Ishikawa (cell line): ENCODE data around the gene TRAPPC3L.

Experiments
- CEBPB ChIP-seq: IDR thresholded peaks from 2 replicates; pipeline ENCODE4 v1.6.1; 2012
- CREB1 ChIP-seq: IDR thresholded peaks from 2 replicates; pipeline ENCODE4 v1.6.1; 2012; ENCODE audit warnings: low read depth
- EGR1 ChIP-seq: IDR thresholded peaks from 2 replicates; pipeline ENCODE4 v1.6.1; 2012
- EP300 ChIP-seq: IDR thresholded peaks from 2 replicates; pipeline ENCODE4 v1.6.1; 2012; ENCODE audit warnings: borderline replicate concordance
- FOXM1 ChIP-seq: IDR thresholded peaks from 2 replicates; pipeline ENCODE4 v1.6.1; 2012; ENCODE audit warnings: low read depth, borderline replicate concordance
- MAX ChIP-seq: IDR thresholded peaks from 2 replicates; pipeline ENCODE4 v1.6.1; 2012
- NFIC ChIP-seq: IDR thresholded peaks from 2 replicates; pipeline ENCODE4 v1.6.1; 2012
- RAD21 ChIP-seq: IDR thresholded peaks from 2 replicates; pipeline ENCODE4 v1.6.1; 2012; ENCODE audit warnings: low read depth
- REST ChIP-seq: IDR thresholded peaks from 2 replicates; pipeline ENCODE4 v1.6.1; 2012; ENCODE audit warnings: low read depth, mild to moderate bottlenecking
- TAF1 ChIP-seq: IDR thresholded peaks from 2 replicates; pipeline ENCODE4 v1.6.1; 2012; ENCODE audit warnings: low read depth, mild to moderate bottlenecking
- TCF12 ChIP-seq: IDR thresholded peaks from 2 replicates; pipeline ENCODE4 v1.6.1; 2012; ENCODE audit warnings: low read depth
- TEAD4 ChIP-seq: IDR thresholded peaks from 2 replicates; pipeline ENCODE4 v1.6.1; 2012
- USF1 ChIP-seq: IDR thresholded peaks from 2 replicates; pipeline ENCODE4 v1.6.1; 2012
- YY1 ChIP-seq: IDR thresholded peaks from 2 replicates; pipeline ENCODE4 v1.6.1; 2012; ENCODE audit warnings: low read depth
- ZBTB7A ChIP-seq: IDR thresholded peaks from 2 replicates; pipeline ENCODE4 v1.6.1; 2012; ENCODE audit warnings: low read depth

The TRAPPC3L gene

GRCh38 chr6:116514111-116514510 is 31.4 kb downstream of the TRAPPC3L start:
- TF ChIP-seq NFIC (no peak), EP300 (no peak), YY1 (no peak), CEBPB (no peak), CREB1 (no peak), MAX (no peak), TEAD4 (no peak), EGR1 (no peak), ZBTB7A (no peak), TCF12 (no peak), USF1 (no peak)

- TF ChIP-seq EP300 (no peak), TAF1 (no peak), ZBTB7A (no peak), MAX (no peak), CEBPB (no peak), TCF12 (no peak), EGR1 (no peak), RAD21 (no peak), YY1 (no peak), NFIC (no peak), CREB1 (no peak), REST (no peak), TEAD4 (no peak), USF1 (no peak), FOXM1 (no peak)
Measured at GRCh38 chr6:116513224-116513875, 32.1 kb downstream of the TRAPPC3L start.

- TF ChIP-seq YY1 = no peak
- no peak for TF ChIP-seq REST
- TF ChIP-seq CREB1 = no peak
- TF ChIP-seq TAF1 = no peak
- TF ChIP-seq EGR1 = no peak
- TF ChIP-seq TCF12 = no peak
- TF ChIP-seq CEBPB = no peak
- TF ChIP-seq USF1 = no peak
- no peak for TF ChIP-seq EP300
- no peak for TF ChIP-seq TEAD4
- no peak for TF ChIP-seq ZBTB7A
- TF ChIP-seq MAX = no peak
- TF ChIP-seq FOXM1 = no peak
- TF ChIP-seq NFIC = no peak
- TF ChIP-seq RAD21 = no peak
Measured at GRCh38 chr6:116512734-116513133, 32.8 kb downstream of the TRAPPC3L start.

GRCh38 chr6:116512111-116512559 is 33.3 kb downstream of the TRAPPC3L start:
- TF ChIP-seq USF1 (no peak), TCF12 (no peak), FOXM1 (no peak), EP300 (no peak), ZBTB7A (no peak), EGR1 (no peak), TAF1 (no peak), CREB1 (no peak), NFIC (no peak), YY1 (no peak)
